ACC112 (cell line): ENCODE data around the gene PEX7.
"Not testable (repeated sequence)": the region's sequence is repeated elsewhere in the genome, so short reads cannot be mapped to it uniquely, and the experiment has no call there.

Source experiments
- H2AFZ ChIP-seq: fragments of 200-600 bp; sonication (generic); one replicate; pipeline ENCODE4 v1.6.0; 2017; ENCODE audit warnings: antibody characterized with exemption, low read length; ENCODE audit not compliant: unreplicated experiment
- H3K27ac ChIP-seq: fragments of 200-600 bp; sonication (generic); 2 replicates; pipeline ENCODE4 v1.5.1; 2014; ENCODE audit warnings: low read depth, mild to moderate bottlenecking, antibody characterized with exemption, low read length, moderate library complexity
- H3K27me3 ChIP-seq: fragments of 200-600 bp; sonication (generic); 2 replicates; pipeline ENCODE4 v1.6.1; 2014; ENCODE audit warnings: mild to moderate bottlenecking, antibody characterized with exemption, low read length, moderate library complexity, mixed read lengths; ENCODE audit not compliant: insufficient read depth
- H3K36me3 ChIP-seq: fragments of 200-600 bp; sonication (generic); 2 replicates; pipeline ENCODE4 v1.6.1; 2016; ENCODE audit warnings: mild to moderate bottlenecking, antibody characterized with exemption, low read length, moderate library complexity, mixed read lengths; ENCODE audit not compliant: insufficient read depth
- H3K4me1 ChIP-seq: fragments of 200-600 bp; sonication (generic); one replicate; pipeline ENCODE4 v1.6.1; 2016; ENCODE audit warnings: low read length, mixed read lengths; ENCODE audit not compliant: insufficient read depth, unreplicated experiment, control insufficient read depth
- H3K4me3 ChIP-seq: fragments of 200-600 bp; sonication (generic); 2 replicates; pipeline ENCODE4 v1.5.1; 2014; ENCODE audit warnings: mild to moderate bottlenecking, low read depth, low read length
- H3K79me2 ChIP-seq: fragments of 200-600 bp; sonication (generic); one replicate; pipeline ENCODE4 v1.6.0; 2016; ENCODE audit warnings: low read length; ENCODE audit not compliant: control insufficient read depth, unreplicated experiment, insufficient read depth

PEX7 gene

GRCh38 chr6:136922685-136923006, 100.3 kb downstream of the PEX7 start:
- Histone ChIP-seq H2AFZ (peak overlapping the region; percentile 56), H3K27me3 (peaks cover 60% of the 10 kb centered on the region), H3K79me2 (no peaks in the 10 kb centered on the region), H3K27ac (no peak overlapping the region), H3K4me1 (no peaks in the 10 kb centered on the region), H3K36me3 (no peaks in the 10 kb centered on the region), H3K4me3 (peak overlapping the region; percentile 75)

GRCh38 chr6:136923116-136923953, 100.9 kb downstream of the PEX7 start:
- Histone ChIP-seq H3K4me1 (no peaks in the 10 kb centered on the region), H2AFZ (no peak overlapping the region), H3K79me2 (no peaks in the 10 kb centered on the region), H3K27ac (no peak overlapping the region), H3K27me3 (peaks cover 60% of the 10 kb centered on the region), H3K4me3 (no peak overlapping the region), H3K36me3 (no peaks in the 10 kb centered on the region)

GRCh38 chr6:136923954-136924673, 101.7 kb downstream of the PEX7 start:
- no peaks in the 10 kb centered on the region for H3K36me3 ChIP-seq
- H3K79me2 ChIP-seq = no peaks in the 10 kb centered on the region
- H3K4me3 ChIP-seq = no peak overlapping the region
- peaks cover 60% of the 10 kb centered on the region for H3K27me3 ChIP-seq
- no peak overlapping the region for H3K27ac ChIP-seq
- no peak overlapping the region for H2AFZ ChIP-seq
- H3K4me1 ChIP-seq = no peaks in the 10 kb centered on the region

- Histone ChIP-seq H3K36me3 (no peaks in the 10 kb centered on the region), H3K27ac (no peak overlapping the region), H3K79me2 (no peaks in the 10 kb centered on the region), H3K4me1 (no peaks in the 10 kb centered on the region), H3K4me3 (no peak overlapping the region), H2AFZ (no peak overlapping the region), H3K27me3 (peaks cover 46% of the 10 kb centered on the region)
Measured at GRCh38 chr6:136926383-136926782, 104.0 kb downstream of the PEX7 start.

GRCh38 chr6:136927292-136927691, 104.9 kb downstream of the PEX7 start:
- Histone ChIP-seq H3K4me3 (no peak overlapping the region), H3K36me3 (no peaks in the 10 kb centered on the region), H2AFZ (no peak overlapping the region), H3K27me3 (peaks cover 41% of the 10 kb centered on the region), H3K79me2 (no peaks in the 10 kb centered on the region), H3K4me1 (no peaks in the 10 kb centered on the region), H3K27ac (no peak overlapping the region)

GRCh38 chr6:136930528-136930927, 108.1 kb downstream of the PEX7 start:
- H3K27me3 ChIP-seq = peaks cover 36% of the 10 kb centered on the region
- no peak overlapping the region for H3K27ac ChIP-seq
- no peaks in the 10 kb centered on the region for H3K36me3 ChIP-seq
- H2AFZ ChIP-seq = no peak overlapping the region
- H3K4me3 ChIP-seq = no peak overlapping the region
- H3K4me1 ChIP-seq = no peaks in the 10 kb centered on the region
- H3K79me2 ChIP-seq = no peaks in the 10 kb centered on the region

GRCh38 chr6:136932599-136932998, 110.2 kb downstream of the PEX7 start:
- Histone ChIP-seq H3K27ac (no peak overlapping the region), H3K27me3 (peaks cover 52% of the 10 kb centered on the region), H3K4me1 (no peaks in the 10 kb centered on the region), H3K36me3 (no peaks in the 10 kb centered on the region), H2AFZ (no peak overlapping the region), H3K4me3 (no peak overlapping the region), H3K79me2 (no peaks in the 10 kb centered on the region)

GRCh38 chr6:136945072-136945471, 122.7 kb downstream of the PEX7 start:
- Histone ChIP-seq H2AFZ (no peak overlapping the region), H3K27me3 (peaks cover 71% of the 10 kb centered on the region), H3K27ac (no peak overlapping the region), H3K4me3 (no peak overlapping the region), H3K79me2 (no peaks in the 10 kb centered on the region), H3K4me1 (no peaks in the 10 kb centered on the region), H3K36me3 (no peaks in the 10 kb centered on the region)

- no peaks in the 10 kb centered on the region for H3K79me2 ChIP-seq
- peaks cover 67% of the 10 kb centered on the region for H3K27me3 ChIP-seq
- no peaks in the 10 kb centered on the region for H3K4me1 ChIP-seq
- no peak overlapping the region for H3K27ac ChIP-seq
- H2AFZ ChIP-seq = no peak overlapping the region
- H3K4me3 ChIP-seq = no peak overlapping the region
- H3K36me3 ChIP-seq = no peaks in the 10 kb centered on the region
Measured at GRCh38 chr6:136945711-136946121, 123.3 kb downstream of the PEX7 start.

GRCh38 chr6:136947037-136947436, 124.6 kb downstream of the PEX7 start:
- Histone ChIP-seq H3K79me2 (no peaks in the 10 kb centered on the region), H3K4me1 (no peaks in the 10 kb centered on the region), H3K36me3 (no peaks in the 10 kb centered on the region), H3K27me3 (peaks cover 58% of the 10 kb centered on the region), H2AFZ (no peak overlapping the region), H3K4me3 (no peak overlapping the region), H3K27ac (no peak overlapping the region)

- H3K27me3 ChIP-seq = peaks cover 32% of the 10 kb centered on the region
- H3K36me3 ChIP-seq, H3K27ac ChIP-seq, H3K79me2 ChIP-seq, H2AFZ ChIP-seq, H3K4me3 ChIP-seq, H3K4me1 ChIP-seq: not testable (repeated sequence)
Measured at GRCh38 chr6:136949957-136950356, 127.6 kb downstream of the PEX7 start.
